ENCODE data around the gene MYO3B.

The MYO3B gene, protein sequence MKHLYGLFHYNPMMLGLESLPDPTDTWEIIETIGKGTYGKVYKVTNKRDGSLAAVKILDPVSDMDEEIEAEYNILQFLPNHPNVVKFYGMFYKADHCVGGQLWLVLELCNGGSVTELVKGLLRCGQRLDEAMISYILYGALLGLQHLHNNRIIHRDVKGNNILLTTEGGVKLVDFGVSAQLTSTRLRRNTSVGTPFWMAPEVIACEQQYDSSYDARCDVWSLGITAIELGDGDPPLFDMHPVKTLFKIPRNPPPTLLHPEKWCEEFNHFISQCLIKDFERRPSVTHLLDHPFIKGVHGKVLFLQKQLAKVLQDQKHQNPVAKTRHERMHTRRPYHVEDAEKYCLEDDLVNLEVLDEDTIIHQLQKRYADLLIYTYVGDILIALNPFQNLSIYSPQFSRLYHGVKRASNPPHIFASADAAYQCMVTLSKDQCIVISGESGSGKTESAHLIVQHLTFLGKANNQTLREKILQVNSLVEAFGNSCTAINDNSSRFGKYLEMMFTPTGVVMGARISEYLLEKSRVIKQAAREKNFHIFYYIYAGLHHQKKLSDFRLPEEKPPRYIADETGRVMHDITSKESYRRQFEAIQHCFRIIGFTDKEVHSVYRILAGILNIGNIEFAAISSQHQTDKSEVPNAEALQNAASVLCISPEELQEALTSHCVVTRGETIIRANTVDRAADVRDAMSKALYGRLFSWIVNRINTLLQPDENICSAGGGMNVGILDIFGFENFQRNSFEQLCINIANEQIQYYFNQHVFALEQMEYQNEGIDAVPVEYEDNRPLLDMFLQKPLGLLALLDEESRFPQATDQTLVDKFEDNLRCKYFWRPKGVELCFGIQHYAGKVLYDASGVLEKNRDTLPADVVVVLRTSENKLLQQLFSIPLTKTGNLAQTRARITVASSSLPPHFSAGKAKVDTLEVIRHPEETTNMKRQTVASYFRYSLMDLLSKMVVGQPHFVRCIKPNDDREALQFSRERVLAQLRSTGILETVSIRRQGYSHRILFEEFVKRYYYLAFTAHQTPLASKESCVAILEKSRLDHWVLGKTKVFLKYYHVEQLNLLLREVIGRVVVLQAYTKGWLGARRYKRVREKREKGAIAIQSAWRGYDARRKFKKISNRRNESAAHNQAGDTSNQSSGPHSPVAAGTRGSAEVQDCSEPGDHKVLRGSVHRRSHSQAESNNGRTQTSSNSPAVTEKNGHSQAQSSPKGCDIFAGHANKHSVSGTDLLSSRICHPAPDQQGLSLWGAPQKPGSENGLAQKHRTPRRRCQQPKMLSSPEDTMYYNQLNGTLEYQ (N-terminal part only)

DNA sequence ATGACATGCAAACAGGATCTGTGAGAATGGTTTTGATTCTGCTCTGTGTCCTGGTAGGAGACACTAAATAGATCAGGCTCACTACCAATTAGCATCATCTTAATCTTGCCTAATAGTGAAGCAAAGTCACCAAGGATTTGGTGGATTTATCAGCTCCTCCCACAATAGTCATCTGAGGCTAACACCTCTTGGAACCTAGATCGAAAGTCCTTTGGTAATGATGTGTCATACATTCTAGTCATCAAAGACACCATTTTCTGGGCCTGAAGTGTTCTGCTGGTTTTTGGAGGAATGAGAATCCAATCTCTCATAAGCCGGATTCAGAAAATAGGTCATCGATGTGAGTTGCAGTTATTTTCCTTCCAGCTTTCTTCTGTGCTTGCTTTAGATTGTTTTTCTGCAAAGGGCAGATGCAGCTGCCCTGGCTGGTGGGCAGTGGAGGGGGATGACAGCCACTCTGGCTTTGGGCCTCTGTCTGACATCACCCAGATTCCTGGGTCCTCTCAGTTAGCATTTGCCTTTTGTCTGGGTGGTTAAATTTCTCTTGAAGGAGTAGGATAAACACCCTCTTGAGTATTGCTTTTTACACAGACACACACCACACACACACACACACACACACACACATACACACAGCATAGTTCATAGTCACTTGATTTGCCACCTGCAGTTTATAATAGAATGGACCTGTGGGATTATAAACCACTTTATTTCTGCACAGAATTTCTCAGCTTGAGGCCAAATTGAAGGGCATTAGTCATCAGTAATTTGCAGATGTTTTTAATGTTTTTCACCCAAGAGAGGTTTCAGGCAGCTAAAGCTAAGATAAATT is at the start of gene MYO3B:
TSS of gene MYO3B (plus strand) at position 198 of the 832 bp plus-strand sequence. CDS start at position 339, 141 bp downstream.
- peak; percentile 50 for DNase-seq (ENCODE audit: low spot score)

DNA sequence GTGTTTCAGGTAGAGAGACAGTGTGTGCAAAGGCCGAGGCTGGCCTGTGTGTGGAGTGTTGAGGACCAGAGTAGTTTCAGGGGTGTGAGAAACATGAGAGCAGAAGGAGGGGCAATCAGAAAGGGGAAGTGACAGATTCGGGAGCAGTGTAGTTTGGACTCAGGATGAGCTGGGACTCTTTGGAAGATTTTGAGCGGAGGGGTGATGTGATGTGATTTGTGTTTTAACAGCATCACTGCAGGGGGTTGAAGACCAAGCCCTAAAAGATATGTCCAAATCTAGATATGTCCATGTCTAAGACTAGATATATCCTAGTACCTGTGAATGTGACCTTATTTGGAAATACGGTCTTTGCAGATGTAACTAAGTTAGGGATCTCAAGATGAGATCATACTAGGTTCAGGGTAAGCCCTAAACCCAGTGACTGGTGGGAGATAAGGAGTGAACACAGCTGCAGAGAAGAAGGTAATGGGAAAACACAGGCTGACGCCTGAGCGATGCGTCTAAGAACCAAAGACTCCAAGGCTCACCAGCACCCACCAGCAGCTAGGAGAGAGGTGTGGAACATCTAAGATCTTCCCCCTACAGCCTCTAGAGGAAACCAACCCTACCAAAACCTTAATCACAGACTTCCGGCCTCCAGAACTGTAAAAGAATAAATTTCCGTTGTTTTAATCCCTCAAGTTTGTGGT is 38.5 kb upstream of the MYO3B start:
- DNase-seq (ENCODE audit: low spot score), result peak; percentile 66

DNA sequence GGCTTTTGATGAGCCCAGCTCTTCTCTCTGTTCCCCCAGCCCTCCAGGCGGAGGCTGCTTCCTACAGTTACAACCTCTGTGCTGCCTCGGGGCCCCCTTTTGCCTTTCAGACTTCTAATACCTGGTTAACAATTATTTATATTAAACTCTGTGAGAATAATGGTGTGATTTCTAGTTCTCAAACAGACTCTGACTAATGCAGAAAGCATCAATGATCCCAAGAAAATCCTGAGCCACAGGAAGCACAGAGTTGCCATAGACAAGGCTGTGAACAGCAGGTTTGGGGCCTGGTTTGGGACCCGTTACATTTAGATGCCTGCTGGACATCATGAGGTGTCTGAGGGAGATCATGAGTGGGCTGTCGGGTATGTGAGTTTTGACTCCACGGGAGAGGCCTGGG is 37.4 kb upstream of the MYO3B start:
- no peak for DNase-seq (ENCODE audit: low spot score)

DNA sequence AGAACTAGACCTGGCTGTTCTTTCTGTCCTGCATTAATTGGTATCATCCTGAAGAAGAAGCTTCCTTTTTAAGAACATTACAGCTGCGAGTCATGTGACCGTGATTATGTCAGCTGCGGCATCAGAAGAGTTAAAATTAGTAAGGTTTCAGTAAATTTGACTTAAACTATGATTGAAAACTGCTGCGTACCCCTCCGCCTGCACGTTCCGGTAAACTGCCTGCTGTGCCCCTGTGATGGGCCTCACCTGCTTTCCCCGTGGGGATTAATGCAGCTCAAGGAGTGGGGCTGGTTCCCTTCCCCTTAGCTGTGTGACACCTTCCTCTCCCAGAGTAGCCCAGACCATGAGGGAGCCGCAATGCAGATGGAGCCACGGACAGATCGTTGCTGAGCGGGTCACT is 36.1 kb upstream of the MYO3B start:
- no peak for DNase-seq (ENCODE audit: low spot score)

DNA sequence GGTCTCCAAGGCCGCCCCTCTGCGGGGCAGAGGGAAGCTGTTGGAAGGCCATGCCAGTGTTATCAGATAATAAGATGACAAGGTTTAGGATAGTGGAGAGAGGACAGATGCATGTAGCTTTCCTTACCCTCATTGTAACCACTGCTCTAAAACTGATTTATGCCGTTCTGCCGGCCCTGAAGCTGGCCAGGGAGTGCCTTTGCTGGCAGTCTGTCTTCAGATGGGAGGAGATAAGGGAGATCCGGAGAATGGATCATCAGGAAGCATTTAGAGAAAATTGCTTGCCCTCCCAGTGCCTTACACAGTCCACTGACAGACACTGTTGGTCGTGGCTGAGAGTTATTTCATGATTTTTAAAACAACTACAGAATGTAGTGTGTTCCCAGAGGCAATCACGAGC is 35.4 kb upstream of the MYO3B start:
- no peak for DNase-seq (ENCODE audit: low spot score)

DNA sequence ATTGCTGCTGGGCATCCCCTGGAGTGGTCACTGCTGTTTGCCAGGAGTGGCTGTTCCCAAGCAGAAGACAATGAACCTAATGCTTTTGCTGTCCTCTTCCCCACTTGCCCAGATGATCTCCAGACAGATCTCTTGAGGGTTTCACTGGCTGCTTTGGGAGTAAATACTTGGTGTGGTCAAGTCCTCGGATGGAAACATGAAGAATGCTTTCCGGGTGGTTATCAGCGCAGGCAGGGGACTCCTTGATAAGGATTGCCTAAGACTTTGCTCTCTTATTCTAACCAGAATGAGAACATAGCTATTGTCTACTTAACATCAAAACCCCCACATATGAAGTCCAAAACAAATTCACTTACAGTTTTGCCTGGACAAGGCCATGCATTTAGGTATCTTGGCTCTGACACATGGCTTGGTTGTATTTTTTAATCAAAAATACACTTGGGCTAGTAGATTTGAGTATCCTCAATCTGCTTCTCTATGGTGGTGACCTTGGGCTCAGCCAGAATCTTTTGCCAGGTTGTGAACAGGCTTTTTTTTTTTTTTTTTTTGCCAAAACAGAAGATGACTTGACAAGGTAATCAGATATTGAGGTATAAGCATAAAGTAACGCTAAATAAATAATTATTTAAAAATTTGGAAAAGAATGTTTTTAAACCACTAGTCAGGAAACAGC is 34.8 kb upstream of the MYO3B start:
- DNase-seq (ENCODE audit: low spot score), result no peak

DNA sequence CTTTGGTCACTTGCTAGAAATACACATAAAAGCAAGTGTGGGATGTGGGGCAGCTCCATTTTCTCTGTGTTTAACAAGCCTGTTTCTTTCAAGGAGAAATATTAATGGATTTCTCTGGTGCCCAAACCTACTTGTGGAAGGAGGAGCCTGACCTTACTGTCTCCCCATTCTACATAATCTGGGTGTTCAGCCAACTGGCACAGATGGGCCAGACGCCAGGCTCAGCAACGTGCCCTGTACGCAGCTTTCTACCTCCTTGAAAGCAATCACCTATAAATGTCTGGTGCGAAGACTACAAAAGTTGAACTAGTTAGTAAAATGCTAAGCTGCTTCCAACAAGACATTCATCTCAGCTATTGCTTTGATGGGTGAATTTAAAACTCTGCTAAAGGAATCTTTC is 33.2 kb upstream of the MYO3B start:
- no peak for DNase-seq (ENCODE audit: low spot score)

DNA sequence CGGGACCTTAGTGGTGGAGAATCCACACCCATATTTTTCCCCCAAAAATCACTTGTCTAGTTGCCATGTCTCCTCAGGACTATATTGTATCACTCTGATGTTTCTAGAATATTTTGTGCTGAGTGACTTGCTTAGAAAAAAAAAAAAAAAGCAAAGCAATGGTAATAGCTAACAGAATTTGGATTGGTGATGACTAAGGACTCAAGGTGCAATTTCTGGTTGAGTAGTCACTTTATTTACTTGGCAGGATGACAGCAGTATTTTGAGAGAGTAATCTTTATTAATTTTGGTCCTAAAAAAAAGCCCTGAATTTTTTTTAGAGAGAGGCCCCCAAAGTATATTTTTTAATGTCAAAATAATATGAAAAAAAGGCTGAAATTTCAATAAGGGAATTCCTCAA is 32.8 kb upstream of the MYO3B start:
- DNase-seq (ENCODE audit: low spot score), result no peak

DNA sequence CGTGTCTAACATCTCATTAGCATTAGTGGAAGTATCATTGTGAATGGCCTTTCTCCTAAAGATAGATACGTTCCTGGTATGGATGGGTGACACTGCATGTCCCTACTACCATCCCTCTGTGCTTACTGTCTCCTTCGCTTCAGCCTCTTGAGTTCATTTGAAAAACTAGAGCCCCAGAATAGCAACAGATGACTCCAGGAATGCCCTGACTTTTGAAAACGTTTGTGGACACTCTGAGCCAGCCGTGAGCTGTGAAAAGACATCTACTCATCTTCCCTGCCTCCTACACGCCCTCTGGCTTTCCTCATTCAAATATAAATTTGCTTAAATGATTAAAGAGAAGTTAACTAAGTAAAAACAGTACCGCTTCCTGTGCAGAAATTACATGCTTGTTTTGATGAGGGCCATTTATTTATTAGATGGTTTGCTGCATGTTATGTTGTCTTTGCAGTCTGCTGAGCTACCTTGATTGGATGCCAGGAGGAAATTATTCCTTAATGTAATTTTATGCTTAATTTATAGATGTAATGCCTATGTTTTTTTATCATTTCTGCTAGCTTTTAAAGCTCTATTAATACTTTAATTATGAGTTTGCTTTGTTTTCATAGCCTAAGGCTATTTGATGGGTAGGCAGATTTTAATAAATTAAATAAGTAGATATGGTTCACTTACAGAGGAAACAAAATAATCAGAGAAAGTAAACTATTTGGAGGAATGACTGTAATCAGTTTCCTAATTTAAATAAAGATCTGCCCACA is 32.1 kb upstream of the MYO3B start:
- no peak for DNase-seq (ENCODE audit: low spot score)

DNA sequence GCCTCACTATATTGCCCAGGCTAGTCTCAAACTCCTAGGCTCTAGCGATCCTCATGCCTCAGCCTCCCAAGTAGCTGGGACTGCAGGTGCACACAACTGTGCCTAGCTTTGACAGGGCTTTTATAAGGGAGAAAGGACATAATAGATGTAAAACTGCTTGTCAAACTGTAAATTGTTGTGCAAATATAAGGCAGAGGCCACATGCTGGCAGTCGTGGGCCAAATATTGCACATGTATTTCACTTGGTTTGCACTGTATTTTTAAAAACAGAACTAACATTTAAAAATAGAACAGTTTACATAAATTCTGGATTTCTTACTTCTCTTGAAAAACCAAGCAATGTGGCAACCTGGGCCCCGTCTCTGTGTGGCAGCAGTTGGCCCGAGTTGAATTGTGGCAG is 31.2 kb upstream of the MYO3B start:
- DNase-seq (ENCODE audit: low spot score), result no peak

DNA sequence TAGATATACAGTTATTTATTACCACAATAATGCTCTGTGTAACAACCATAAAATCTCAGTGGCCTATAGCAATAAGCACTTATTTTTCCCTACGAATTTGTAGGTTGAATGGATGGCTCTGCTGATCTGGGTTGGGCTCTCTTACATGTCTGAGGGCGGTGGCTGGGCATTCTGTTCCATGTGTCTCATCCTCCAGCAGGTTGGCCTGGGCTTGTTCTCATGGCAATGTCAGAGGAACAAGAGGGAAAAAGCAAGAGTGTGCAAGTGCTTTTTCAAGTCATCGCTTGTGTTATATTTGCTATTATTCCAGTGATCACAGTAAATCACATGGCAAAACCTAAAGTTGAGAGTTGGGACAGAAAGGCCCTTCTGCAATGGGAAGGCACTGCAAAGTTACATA is 30.4 kb upstream of the MYO3B start:
- DNase-seq (ENCODE audit: low spot score), result no peak

DNA sequence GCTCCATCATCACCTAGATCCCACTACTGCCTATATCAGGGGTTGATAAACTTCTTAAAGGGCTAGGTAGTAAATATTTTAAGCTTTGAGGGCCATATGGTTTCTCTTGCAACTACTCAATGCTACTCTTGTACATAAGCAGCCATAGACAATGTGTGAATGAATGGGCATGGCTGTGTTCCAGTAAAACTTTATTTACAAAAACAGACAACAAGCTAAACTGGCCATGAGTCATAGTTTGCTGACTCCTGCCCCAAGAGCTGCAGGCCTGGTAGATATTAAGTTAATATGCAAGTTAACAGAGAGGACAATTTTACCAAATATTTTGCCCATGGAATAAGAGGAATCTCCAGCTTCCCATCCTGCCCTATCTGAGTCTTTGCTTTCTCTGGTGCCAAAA is 29.8 kb upstream of the MYO3B start:
- no peak for DNase-seq (ENCODE audit: low spot score)

DNA sequence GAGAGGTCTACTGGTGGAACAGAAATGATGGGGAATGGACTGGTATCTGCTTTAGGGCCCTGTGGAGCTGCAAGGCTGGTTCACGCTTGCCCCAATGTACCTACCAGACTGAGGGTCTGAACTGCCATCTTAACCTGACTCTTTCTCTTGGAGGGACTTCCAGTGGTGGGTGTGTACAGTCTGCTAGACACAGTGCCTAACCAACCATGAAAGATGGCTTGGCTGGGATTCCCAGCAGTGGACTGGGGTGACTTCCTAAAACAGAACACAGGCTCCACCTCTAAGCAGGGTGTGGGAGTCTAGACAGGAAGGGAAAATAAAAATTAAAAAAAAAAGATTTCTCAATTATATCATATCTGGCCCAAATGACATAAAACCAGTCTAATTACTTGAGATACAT is 25.5 kb upstream of the MYO3B start:
- no peak for DNase-seq (ENCODE audit: low spot score)

DNA sequence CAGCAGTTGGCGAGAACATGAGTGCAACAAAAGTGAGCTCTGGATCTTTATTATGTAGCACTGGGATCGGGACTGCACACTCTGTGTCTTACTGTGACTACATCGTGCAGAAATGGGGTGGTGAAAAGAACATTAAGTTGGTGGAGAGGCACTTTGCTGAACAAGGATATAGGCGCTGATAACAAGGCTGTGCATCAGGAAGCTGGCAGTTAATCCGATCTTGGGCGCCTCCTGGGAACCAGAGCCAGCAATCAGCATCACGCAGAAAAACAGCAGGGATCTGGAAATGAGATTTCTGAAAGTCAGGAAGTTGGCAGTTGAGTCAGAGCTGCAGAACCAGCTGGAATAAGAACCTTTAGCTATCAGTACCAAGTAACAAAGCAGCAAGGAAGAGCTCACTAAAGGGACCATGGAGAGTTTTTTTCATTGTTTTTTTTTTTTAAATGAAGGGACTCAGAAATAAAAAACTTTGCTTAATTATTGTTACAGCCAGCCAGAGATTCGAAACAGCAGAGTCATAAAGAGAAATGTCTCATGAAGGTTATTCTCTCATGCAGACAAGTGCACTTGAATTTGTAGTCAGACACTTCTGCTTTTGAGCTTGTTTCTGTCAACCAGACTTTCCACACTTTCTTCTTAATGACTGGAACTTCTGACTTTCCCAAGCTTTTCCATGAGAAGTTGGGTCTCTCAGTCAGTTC is 22.8 kb upstream of the MYO3B start:
- peak; percentile 79 for DNase-seq (ENCODE audit: low spot score)

DNA sequence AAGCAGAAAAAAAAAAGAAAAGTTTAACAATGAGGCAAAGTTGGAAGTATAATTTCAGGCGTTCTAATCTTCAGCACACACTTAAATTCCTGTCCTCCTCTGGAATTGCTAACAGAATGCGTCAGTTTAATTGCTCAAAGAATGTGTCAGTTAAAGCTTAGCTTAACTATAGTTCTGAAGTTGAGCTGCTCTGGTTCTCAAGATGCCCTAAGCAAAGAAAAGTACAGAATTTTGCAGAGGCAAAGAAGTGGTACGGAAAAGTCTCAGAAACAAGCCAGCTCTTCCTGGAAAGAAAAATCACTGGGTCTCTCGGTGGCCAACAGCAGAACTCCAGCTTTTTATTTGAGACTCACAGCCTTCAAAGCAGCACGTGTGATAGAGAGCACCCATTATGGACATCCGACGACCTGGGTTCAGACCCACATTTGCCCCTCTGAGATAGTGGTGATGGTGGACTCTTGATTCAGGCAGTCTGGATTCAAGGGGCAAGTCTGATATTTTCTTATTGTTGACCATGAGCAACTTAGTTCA is 22.2 kb upstream of the MYO3B start:
- peak; percentile 59 for DNase-seq (ENCODE audit: low spot score)

DNA sequence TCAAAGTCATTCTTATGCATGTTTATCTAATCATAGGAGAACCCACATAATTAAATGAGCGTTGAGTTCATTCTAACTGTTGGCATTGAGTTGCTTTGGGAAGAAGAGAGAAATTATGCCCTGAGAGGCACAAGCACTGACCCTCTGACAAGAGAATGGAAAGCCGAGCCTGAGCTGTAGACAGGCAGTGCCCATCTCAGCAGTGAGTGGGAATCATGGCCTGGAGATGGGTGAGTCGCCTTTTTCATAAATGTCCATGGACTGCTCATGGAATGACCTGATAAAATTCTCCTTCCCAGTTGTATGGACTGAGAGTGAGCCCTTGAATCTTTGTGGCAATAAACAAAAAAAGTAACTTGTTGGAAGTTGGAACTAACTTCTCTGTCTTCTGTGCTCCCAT is 21.4 kb upstream of the MYO3B start:
- DNase-seq (ENCODE audit: low spot score), result no peak

DNA sequence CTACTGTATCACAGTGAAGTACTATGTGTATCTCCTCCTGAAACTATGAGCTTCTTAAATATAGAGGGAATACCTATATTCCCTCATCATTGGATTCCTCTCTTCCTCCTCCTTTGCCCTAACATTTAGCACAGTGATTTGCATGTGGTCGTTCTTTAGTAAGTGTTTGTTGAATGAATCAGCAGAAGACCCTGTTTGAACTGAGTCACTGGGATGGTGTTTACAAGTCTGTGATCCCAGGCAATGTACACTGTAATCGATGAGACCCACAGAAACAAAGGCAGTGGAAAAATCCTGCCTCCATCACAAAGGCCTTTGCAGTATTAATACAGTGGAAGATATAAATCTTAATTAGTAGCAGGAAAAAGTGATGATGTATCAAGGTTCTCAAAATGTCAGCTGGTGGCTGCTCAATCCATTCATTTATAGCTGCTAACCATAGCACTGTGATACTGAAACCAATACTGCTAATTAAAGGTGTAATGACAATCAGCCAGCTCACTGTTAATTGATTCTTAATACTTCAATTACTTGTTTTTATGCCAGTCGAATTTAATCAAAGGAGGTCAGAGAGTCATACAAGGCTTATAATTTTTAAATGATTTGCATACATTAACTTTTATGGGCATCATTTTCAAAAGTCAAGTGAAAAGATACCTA is 20.8 kb upstream of the MYO3B start:
- DNase-seq (ENCODE audit: low spot score), result no peak

DNA sequence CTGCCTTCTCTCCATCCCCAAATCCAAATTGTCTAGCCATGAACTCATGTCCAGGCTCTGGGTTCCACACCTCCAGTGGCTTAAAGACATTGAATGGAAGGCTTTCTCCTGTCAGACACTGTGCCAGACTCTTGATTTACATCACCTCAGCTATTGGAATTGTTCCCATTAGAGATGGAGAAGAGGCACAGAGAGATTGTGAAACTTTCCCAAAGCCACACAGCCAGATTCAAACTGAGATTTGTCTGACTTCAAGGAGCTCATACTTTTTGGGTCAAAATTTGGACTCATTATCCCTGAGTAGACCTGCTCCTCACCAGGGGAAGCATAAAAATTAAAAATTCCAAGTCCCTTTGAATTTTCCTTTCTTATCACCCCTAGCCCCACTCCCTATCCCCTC is 18.9 kb upstream of the MYO3B start:
- DNase-seq (ENCODE audit: low spot score), result no peak

Measured in cerebellar cortex (tissue), 1 donor.